H1 (cell line): ENCODE results near the gene TFF2. TPM values are rescaled to one million over a fixed set of nuclear protein-coding genes. Genes with fewer than 3 reads are reported as not detected.

ENCODE experiments used
- EP300 ChIP-seq, 2 experiments: IDR thresholded peaks; 1 replicate in 1 of 2; 2 replicates in 1 of 2; pipeline ENCODE4 v1.6.1; 2011 to 2012; ENCODE audit warnings: low read depth in 2 of 2, low read length in 2 of 2, mild to moderate bottlenecking in 2 of 2, borderline replicate concordance in 1 of 2, inconsistent platforms in 1 of 2, moderate library complexity in 1 of 2
- NANOG ChIP-seq: IDR thresholded peaks from 2 replicates; pipeline ENCODE4 v1.6.1; 2011; ENCODE audit warnings: low read length, low read depth, mild to moderate bottlenecking, inconsistent platforms; ENCODE audit not compliant: insufficient read depth, poor library complexity, severe bottlenecking
- POLR2A ChIP-seq, 2 experiments: IDR thresholded peaks; 1 replicate in 1 of 2; 2 replicates in 1 of 2; pipeline ENCODE4 v1.6.1; 2011; ENCODE audit warnings: low read depth in 2 of 2, low read length in 2 of 2, mild to moderate bottlenecking in 2 of 2; ENCODE audit errors: control extremely low read depth in 1 of 2
- SAP30 ChIP-seq: fragments of 300-600 bp; sonication (generic); IDR thresholded peaks from 2 replicates; pipeline ENCODE4 v1.7.1; 2012; ENCODE audit warnings: low read length, moderate library complexity, mild to moderate bottlenecking, inconsistent platforms; ENCODE audit not compliant: insufficient read depth, insufficient replicate concordance
- polyA plus RNA-seq, 7 experiments: library from polyadenylated mRNA; depleted of rRNA in 3 of 7; stranded (reverse) in 5 of 7; unstranded in 2 of 7; fragments of >200 nt in 5 of 7; fragments of 200-250 nt in 2 of 7; gene quantifications; 1 replicate in 5 of 7; 2 replicates in 1 of 7; 4 replicates in 1 of 7; pipeline versions ENCODE4 v1.2.1 to v1.2.3, GENCODE V29; 2011 to 2013; ENCODE audit warnings: missing spikeins in 2 of 7, mixed read lengths in 2 of 7
- total RNA-seq: library from RNA; stranded (reverse); fragmentation: NEBNext Ultra II Directional; extraction: Animal tissue kit (Norgen Biotek cat#: 25700); gene quantifications from 2 replicates; pipeline ENCODE4 v1.2.1, GENCODE V29; 2021
- TF ChIP-seq, protein P1 (sequence below): IDR thresholded peaks from 2 replicates; pipeline ENCODE4 v1.6.1; 2012; ENCODE audit warnings: low read length, inconsistent platforms

TFF2 gene
- total and polyA plus RNA-seq, 2 of the 8 experiments (the other 6 are each of a cell fraction or from before 2014, with no cell fraction given), result not detected

- TF ChIP-seq, protein P1, sequence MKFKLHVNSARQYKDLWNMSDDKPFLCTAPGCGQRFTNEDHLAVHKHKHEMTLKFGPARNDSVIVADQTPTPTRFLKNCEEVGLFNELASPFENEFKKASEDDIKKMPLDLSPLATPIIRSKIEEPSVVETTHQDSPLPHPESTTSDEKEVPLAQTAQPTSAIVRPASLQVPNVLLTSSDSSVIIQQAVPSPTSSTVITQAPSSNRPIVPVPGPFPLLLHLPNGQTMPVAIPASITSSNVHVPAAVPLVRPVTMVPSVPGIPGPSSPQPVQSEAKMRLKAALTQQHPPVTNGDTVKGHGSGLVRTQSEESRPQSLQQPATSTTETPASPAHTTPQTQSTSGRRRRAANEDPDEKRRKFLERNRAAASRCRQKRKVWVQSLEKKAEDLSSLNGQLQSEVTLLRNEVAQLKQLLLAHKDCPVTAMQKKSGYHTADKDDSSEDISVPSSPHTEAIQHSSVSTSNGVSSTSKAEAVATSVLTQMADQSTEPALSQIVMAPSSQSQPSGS, result no peak
- TF ChIP-seq EP300 (IDR thresholded peaks at IDR 0.05; ENCODE audit: borderline replicate concordance in 1 of 2, low read depth in 2 of 2, low read length in 2 of 2) (no peak), SAP30 (no peak), POLR2A (IDR thresholded peaks at IDR 0.05; ENCODE audit: control extremely low read depth in 1 of 2, low read depth in 2 of 2, low read length in 2 of 2) (no peak), NANOG (no peak)
Measured at GRCh38 chr21:42392731-42393442, 42.1 kb upstream of the TFF2 start (continued).
